Left cardiac atrium (tissue), 4 donors: ENCODE data around the gene ZCCHC7. TPM values are rescaled to one million over a fixed set of nuclear protein-coding genes. Genes with fewer than 3 reads are reported as not detected.
"Not testable (repeated sequence)": the region's sequence is repeated elsewhere in the genome, so short reads cannot be mapped to it uniquely, and the experiment has no call there.

Source experiments
- ATAC-seq, 2 donors: fragments of 200-7000 bp; cut with Tn5 transposase; one replicate each; pipeline ENCODE4 v1.9.1; 2020; ENCODE audit warnings: mild to moderate bottlenecking in 2 of 2, moderate library complexity in 2 of 2
- DNase-seq: peaks from one replicate; pipeline ENCODE4 v3.0.0-alpha.2; 2020
- intact Hi-C, 2 donors: fragments of 100-400 bp; cut with DNase I; formaldehyde crosslinking; loops; one replicate each; pipeline versions ENCODE4 v1.14.1 to v1.15.1; 2022 to 2023
- total RNA-seq, 2 donors: library from RNA; stranded (reverse); fragmentation: NEBNext Ultra II Directional; extraction: Animal tissue kit (Norgen Biotek cat#: 25700); gene quantifications; one replicate each; pipeline ENCODE4 v1.2.1, GENCODE V29; 2021
- donor health status: DM: no; HTN: yes; CAD: no.
- donor health status: DM: no; HTN: yes; CAD: no; lungs with severe emphysema.
- donor health status: DM: yes; HTN: yes; CAD: no.
- donor health status: Dilated cardiomyopathy.

The ZCCHC7 gene
- total RNA-seq, 2 donors from 2014 or later: 10.3 to 13.6 TPM

- ATAC-seq: peak in 1 of 2 donors; percentile 54
- intact Hi-C loops: no loop called here
- no peak for DNase-seq
These were observed 77.8 kb downstream of the ZCCHC7 start for GRCh38 chr9:37198039-37198729.

- DNase-seq (no peak), ATAC-seq (no peak)
- intact Hi-C loops: no loop called here
These were observed 78.5 kb downstream of the ZCCHC7 start for GRCh38 chr9:37198831-37199230.

GRCh38 chr9:37200433-37201005, 80.1 kb downstream of the ZCCHC7 start:
- peak in 1 of 2 donors; percentile 30 for ATAC-seq
- no peak for DNase-seq
- intact Hi-C loops: no loop called here

GRCh38 chr9:37201581-37201980, 81.2 kb downstream of the ZCCHC7 start:
- intact Hi-C loops: no loop called here
- ATAC-seq: no peak
- DNase-seq: no peak

DNA sequence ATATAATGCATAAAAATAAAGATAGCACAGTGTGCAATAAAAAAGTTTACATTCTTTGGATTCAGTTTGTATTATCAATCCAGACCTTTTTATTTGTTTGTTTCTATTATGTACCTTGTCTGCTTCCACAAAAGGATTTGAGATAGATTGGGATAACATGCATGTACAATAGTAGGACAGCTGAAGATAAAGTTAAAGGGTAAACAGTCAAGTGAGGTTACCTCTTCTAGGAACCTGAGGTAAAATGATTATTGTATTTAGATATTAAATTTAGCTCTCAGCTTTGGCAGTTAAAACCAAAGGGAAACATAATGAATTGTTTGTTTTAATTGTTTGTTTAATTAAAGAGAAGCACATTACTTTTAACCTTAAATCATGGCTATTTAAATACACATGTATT, 81.7 kb downstream of the ZCCHC7 start:
- no peak for ATAC-seq
- no peak for DNase-seq
- intact Hi-C loops: no loop called here

- DNase-seq, intact Hi-C loops, ATAC-seq: not testable (repeated sequence)
These were observed 83.1 kb downstream of the ZCCHC7 start for GRCh38 chr9:37203456-37203855.

DNA sequence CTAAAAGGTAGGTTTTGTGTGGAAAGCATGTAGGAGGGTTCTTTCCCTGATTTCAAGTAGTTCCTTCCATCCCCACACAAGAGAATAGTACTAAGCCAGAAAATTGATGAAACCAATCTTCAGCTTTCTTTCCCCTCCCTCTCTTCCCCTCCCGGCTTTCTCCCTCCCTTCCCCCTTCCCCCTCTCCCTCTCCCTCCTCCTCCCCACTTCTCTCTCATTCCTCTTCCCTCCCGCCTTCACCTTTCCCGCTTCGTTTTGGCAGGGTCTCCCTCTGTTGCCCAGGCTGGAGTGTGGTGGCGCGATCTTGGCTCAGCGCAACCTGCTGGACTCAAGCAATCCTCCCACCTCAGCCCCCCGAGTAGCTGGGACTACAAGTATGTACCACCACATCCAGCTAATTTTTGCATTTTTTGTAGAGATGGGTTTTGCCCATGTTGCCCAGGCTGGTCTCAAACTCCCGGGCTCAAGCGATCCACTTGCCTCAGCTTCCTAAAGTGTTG, 85.8 kb downstream of the ZCCHC7 start:
- ATAC-seq (no peak), DNase-seq (no peak)
- intact Hi-C loops: no loop called here

- peak; percentile 65 to 67 for ATAC-seq
- no peak for DNase-seq
- intact Hi-C loops: no loop called here
These were observed 89.3 kb downstream of the ZCCHC7 start for GRCh38 chr9:37209431-37210386.

GRCh38 chr9:37210737-37211523, 90.6 kb downstream of the ZCCHC7 start:
- ATAC-seq (no peak), DNase-seq (no peak)
- intact Hi-C loops: no loop called here

GRCh38 chr9:37212435-37212834, 92.1 kb downstream of the ZCCHC7 start:
- intact Hi-C loops: no loop called here
- no peak for ATAC-seq

GRCh38 chr9:37215381-37215780, 95.0 kb downstream of the ZCCHC7 start:
- ATAC-seq (no peak), DNase-seq (no peak)
- intact Hi-C loops: no loop called here

More at GRCh38 chr9:37212435-37212834, 92.1 kb downstream of the ZCCHC7 start:
- DNase-seq: no peak

DNA sequence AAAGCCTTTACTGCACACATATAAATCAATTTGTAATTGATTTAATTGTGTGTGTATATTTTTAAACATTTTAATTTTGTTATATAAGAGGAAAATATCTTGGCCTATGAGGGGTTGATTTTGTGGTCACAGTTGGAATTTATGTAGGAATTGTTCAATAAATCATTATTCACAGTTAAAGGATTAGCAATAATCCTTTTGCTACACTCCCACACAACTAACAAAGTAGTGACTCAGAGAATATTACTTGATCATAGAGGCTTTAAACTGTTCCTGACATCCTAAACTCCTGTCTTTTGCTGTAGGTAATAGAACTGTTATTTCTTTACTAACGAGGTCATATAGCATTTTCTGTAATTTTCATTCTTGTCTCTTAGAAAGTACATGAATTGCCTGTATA, 95.5 kb downstream of the ZCCHC7 start:
- intact Hi-C loops: no loop called here
- no peak for DNase-seq
- no peak for ATAC-seq

DNA sequence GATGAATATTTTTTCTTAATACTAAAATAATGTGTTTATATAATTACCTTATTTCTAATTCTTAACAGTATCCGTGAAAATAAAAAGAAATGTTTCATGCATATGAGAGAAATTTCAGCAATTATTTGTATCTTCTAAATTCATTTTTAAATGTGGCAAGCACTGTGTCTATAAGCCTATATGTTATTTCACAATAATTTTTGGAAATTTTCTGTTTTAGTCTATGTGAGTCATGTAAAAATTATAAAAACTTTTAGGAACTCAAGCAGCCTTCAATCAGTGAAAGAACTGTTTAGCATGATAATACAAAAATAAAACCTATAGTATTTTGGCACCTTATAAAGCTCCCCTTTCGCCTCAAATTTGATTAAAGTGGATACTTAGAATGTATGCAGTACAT, 96.8 kb downstream of the ZCCHC7 start:
- DNase-seq: no peak
- intact Hi-C loops: no loop called here

GRCh38 chr9:37218800-37219425, 98.5 kb downstream of the ZCCHC7 start:
- peak; percentile 38 for DNase-seq
- peak in 1 of 2 donors; percentile 55 for ATAC-seq
- intact Hi-C loops: no loop called here

More for the DNA sequence above, 96.8 kb downstream of the ZCCHC7 start:
- ATAC-seq: no peak

DNA sequence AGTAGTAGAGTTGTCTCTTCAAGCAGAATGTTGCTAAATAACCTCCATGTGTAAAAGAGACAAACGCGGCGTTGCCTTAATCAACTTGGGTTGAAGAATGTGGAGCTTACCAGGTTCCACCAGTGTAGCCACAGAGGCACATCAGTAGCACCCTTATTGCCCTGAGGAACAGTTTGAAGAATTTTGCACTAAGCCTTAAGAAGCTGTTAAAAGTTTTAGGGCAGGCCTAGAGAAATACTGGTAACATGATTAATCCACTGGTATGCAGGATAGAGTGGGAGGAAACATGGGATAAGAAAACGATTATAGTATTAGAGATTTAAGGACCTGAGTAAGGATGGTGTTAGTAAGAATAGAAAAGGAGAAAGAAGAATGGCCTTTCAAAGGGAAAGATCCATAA, 100.6 kb downstream of the ZCCHC7 start:
- intact Hi-C loops: no loop called here
- peak in 1 of 2 donors; percentile 27 for ATAC-seq
- no peak for DNase-seq

DNA sequence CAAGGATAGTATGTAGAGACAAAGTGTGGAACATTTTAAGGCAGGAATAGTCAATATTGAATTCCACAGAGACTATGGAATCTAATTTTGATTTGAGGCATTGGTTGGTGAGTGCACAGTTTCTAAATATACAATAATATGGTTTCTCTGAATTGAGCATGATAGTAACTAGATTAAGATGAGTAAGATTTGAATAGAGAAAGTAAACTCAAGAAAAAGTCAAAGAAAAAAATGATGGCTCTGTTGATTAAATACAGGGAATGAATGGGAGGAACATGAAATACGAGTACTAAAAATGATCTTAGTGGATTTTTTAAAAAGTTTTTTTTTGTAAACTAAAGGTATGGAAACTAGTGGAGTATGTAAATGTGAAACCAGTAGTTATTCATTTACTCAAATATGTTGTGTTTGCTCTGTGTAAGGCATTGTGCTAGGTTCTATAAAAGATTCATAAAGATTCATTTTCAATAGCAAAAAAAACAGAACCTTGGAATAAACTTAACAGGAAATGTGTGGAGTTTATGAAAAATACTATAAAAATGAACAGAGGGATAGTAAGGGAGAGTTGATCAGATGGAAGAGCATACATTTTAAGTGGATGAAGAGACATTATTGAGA, 101.2 kb downstream of the ZCCHC7 start:
- intact Hi-C loops: no loop called here

DNA sequence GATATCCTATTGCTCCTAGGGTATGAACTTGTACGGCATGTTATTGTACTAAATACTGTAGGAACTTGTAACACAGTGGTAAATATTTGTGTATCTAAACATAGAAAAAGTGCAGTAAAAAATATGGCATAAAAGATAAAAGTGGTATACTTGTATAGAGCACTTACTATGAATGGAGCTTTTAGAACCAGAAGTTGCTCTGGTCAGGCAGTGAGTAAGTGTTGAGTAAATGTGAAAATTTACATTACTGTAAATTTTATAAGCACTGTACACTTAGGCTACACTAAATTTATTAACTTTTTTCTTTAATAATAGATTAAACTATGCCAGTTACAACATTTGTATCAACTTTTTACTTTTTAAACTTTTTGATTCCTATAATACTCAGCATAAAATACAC, 109.1 kb downstream of the ZCCHC7 start:
- intact Hi-C loops: no loop called here
- no peak for ATAC-seq
- DNase-seq: no peak

More for the DNA sequence above, 101.2 kb downstream of the ZCCHC7 start:
- no peak for DNase-seq
- ATAC-seq: no peak

DNA sequence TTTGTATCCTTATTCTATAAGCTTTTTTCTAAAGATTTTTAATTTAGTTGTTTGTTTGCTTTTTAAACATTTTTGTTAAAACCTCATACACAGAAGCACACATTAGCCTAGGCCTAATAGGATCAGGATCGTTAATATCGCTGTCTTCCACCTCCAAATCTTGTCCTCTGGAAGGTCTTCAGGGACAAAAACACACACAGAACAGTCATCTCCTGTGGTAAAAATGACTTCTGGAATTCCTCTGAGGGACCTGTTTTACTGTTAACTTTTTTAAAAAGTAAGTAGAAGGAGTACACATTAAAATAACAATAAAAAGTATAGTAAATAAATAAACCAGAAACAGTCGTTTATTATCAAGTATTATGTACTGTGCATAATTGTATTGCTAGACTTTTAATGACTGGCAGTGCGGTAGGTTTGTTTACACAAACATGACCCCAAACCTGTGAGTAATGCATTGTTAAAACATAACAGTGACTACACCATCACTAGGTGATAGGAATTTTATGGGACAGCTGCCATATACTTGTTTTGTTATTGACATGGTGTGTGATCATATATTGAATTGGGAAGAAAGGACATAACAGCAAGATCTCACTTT, 109.6 kb downstream of the ZCCHC7 start:
- ATAC-seq (no peak), DNase-seq (no peak)
- intact Hi-C loops: no loop called here
